ENCODE results near the gene KLRD1. TPM values are rescaled to one million over a fixed set of nuclear protein-coding genes. Genes with fewer than 3 reads are reported as not detected.
"Not testable (repeated sequence)": the region's sequence is repeated elsewhere in the genome, so short reads cannot be mapped to it uniquely, and the experiment has no call there.

KLRD1 gene
- polyA plus RNA-seq, 3 donors, result 0.16 to 1.3 (median 0.42) TPM

DNA sequence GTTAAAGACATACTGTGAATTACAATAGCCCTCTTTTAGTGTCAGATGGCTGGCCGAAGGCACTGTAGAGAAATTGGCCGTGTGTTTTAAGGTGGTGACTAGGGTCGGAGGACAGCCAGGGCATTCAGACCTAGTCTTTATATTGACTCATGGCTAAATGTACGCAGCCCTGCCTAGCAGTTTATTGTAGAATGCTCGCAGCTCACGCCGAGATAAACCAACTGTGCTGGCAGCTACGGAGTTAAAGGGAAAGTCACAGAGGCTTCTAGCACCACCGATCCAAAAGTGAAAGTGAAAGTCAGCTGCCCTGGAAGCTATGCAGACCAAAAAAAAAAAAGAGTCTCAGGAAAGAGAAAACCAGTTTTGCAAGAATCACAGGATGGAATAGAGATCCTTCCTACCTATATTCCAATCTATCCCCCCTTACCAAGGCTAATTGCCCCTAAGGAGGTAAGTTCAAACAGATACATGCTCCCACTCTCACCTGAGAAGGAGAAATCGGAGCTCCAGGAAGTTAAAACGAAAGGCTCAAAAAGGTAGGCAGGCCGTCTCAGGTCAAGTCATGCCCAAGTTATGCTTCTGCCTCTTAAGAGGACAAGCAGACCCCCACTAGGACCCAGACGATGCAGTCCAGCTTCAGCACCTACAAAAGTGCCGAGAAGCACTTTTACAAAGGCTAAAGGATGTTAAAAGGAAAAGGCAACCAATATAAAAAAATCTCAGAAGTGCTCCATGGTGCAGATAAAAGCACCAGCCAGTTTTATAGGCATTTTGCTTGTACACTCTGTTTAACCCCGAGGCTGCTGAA, 57.3 kb downstream of the KLRD1 start:
- WGBS, 3 donors, result 1% methylated on average over 15 of the region's 15 CpGs
- peak overlapping the region; percentile 49 for H3K27ac ChIP-seq (ENCODE audit: low read depth, low read length)

DNA sequence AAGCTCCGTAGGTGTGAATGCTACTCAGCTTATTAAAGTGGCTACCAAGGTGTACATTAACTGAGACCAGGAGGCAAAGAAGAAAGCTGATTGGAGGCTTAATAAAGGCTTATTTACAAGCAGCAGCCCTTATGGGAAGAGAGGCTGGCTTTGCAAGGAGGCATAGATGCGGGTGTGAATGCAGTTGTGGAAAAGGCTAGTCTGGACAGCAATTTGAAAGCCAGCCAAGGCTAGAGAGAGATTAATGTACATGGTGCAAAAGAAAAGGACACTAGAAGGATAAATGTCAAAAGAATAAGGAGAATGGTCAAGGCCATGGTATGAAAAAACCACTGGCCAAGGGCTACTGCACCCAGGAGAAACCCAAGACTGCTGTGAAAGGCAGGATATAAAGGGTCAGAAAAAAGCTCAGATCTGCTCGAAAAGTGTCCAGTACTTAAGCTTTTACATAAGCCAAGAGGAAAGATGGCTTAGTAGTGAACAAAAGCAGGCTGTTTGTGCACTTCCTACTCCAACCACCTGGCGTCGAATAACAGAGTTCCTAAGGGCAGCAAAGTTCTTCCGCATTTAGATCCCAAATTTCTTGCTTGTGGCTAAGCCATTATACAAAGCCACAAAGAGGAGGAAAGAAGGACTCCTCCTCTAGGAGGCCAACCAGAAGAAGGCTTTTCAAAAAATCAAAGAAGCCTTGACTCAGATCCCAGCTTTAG, 58.2 kb downstream of the KLRD1 start:
- H3K27ac ChIP-seq (ENCODE audit: low read depth, low read length), result peak overlapping the region; percentile 49
- 29 to 36% (median 35%) methylated on average over 6 of the region's 6 CpGs for WGBS, 3 donors

DNA sequence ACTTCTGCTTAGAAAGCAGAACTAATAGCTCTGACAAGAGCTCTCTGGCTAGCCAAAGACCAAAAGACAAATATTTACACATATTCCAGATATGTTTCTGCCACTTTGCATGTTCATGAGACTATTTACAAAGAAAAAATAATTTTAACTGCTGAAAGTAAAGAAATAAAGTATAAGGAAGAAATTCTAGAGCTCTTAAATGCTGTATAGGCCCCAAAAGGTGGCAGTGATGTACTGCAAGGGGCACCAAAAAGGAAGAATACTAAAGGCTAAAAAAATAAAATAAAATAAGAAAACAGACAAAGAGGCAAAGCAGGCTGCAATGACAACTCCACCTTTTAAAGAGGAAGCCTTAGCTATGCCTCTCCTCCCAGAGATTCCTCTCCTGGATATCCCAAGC, 59.2 kb downstream of the KLRD1 start:
- no peak overlapping the region for H3K27ac ChIP-seq (ENCODE audit: low read depth, low read length)

DNA sequence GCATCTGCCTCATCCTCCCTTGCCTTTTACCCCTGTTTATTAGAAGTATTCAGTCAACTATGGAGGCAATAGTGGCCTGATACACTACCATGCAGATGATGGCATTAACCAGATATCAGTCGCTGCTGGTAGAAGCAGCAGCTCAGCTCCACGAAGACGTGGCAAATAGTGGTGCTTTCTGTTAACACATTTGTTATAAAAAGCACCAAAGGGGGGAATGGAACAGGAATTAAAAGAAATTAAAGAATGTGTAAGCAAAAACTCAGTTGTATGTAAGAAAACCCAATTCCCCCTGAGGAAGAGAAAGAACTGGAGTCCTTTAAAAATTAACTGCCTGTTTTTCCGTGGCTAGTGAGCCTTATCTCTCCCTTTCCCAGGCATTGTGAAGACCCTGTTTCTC, 60.0 kb downstream of the KLRD1 start:
- not testable (repeated sequence) for H3K27ac ChIP-seq (ENCODE audit: low read depth, low read length)
- WGBS, 3 donors, result 72 to 73% (median 72%) methylated on average over 4 of the region's 4 CpGs

DNA sequence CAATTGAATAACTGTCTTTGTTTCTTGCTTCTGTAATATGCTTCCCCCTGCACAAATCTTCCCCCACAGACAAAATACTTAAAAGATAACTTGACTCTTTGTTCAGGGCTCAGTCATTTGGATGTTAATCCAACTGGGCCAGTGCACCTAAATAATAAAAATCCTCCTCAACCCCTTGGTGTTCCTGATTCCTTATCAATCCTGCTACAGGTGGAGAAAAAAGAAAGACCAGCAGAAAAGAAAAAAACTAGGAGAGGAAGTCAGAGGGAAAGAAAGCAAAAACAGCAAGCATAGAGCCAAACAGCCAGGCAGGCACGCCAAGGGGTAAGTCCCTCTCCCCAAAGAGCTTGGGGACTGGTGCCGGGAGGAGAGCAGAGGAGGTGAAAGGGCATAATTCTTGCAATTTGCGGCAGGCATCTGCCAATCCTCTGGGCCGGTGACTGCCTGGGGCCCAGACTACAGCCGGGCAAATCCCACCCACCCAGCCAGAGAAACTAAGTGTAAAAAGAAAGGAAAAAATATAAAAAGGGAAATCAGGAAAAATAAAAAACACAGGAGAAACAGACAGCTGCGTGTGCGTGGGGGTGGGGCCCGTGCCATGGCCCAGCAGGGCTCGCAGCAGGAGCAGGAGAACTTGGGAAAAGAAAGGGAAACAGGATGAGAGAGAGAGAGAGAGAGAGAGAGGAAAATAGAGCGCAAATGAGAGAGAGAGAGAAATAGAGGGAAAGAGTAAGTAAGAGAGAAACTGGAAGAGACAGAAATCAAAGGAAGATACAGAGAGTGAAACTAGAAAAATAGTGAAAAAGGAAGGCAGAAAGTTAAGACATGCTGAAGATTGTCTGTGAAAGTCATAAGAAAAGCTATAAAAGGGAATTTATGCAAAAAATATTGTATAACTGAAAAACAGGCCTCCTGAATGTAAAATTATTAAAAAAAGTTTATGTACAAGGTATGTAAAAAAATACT, 60.8 kb downstream of the KLRD1 start:
- H3K27ac ChIP-seq (ENCODE audit: low read depth, low read length), result no peak overlapping the region
- WGBS, 3 donors, result 67 to 90% (median 86%) methylated on average over 10 of the region's 10 CpGs

DNA sequence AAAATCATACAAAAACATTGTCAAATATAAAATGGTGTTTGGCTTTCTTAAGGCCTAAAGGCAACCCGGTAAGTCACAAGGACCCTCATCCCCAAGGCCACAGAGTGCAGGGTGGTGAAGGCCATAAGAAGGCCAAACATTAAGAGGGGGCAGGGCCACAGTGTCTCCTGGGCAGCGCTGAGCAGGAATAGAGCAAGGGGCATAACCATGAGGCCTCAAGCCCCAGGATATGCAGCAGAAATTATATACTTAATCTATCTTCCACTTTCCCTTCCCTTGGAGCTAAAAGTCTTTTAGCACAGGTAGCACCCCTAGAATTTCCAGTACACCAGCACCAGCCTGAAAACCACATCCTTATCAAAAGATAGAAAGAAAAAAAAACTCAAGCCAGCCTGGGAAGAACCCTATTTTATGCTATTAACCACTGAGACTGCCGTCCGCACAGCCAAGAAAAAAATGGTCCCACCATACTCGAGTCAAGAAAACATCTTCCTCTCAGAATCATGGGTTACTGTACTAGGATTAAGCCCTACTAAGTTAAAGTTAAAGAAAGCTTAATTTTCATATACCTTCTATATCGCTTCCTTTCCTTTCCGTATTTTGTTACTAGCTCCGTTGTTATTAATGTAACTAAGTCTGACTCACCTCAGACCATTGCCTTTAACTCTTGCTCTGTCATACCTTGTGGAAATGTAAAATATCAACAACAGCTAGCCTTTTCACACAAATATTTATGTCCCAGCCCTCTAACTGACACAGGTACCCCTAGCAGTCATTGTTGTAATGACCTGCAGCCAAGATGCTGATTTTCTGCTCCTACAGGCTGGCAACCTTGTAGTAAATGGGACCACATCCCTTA, 62.1 kb downstream of the KLRD1 start:
- no peak overlapping the region for H3K27ac ChIP-seq (ENCODE audit: low read depth, low read length)
- WGBS, 3 donors, result 85 to 95% (median 93%) methylated on average over 8 of the region's 8 CpGs

DNA sequence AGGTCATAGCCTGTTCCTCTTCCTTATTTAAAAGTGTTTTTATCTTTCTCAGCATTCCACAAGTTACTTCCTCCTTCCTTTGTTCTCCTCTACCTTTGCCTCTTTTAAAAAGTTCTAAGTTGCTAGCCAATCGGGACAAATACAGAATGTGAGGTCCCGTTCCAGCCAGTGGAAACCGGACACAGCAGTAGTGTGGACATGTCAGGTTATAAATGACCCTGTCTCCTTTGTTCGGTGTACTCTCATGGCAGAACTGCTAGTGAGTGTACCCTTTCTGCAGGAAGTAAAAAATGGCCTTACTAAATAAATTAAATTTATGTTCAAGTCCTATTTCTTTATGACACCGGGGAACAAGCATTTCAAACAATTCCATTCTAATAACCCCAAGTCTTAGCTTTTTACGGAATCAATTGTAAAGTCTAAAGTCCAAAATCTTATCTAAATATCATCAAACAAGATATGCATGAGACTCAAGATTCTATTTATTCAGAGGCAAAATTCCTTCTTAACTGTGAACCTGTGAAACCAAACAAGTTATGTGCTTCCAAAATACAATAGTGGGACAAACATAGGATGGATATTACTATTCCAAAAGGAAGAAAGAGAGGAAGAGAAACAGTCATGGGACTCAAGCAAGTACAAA, 64.3 kb downstream of the KLRD1 start:
- H3K27ac ChIP-seq (ENCODE audit: low read depth, low read length), result not testable (repeated sequence)
- 51 to 55% (median 51%) methylated on average over 6 of the region's 6 CpGs for WGBS, 3 donors

DNA sequence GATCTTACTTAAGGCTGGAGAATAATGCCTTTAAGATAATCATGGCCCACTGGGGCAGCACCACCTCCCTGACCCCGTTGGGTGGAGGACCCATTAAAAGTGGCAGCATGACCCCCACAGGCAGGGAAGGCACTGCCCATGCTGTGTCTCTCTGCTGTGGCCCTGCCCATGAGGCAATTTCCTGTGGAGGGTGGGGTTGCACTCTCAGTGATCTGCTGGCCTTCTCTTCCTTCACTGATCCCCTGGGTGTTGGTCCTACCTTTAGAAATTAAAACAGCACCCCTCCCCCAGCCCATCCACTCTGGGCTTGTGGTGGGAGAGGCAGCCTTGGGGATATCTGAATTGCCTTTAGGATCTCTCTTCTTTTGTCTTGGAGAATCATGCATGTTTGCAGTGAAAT, 64.9 kb downstream of the KLRD1 start:
- 17 to 42% (median 35%) methylated on average over 1 of the region's 1 CpG for whole genome bisulfite sequencing, 3 donors

DNA sequence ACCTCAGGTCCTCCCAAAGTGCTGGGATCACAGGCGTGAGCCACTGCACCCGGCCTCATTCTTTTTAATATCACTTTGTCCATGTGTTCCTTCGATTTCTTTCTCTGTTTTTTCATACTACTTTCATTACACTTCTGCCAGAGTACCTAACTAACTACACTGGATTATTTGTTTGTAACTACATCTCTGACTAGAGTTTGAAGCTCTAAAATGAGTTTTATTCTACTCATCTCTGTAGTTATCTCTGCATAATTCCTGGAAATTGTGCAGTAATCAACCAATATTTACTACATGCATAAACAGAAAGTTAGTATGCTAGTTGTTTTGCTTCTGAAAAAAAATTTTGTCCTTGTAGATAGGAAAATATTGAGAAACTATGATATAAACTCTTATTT, 67.0 kb downstream of the KLRD1 start:
- WGBS, 3 donors, result 85 to 94% (median 92%) methylated on average over 3 of the region's 3 CpGs
- H3K27ac ChIP-seq (ENCODE audit: low read depth, low read length), result no peak overlapping the region

More for the DNA sequence above, 64.9 kb downstream of the KLRD1 start:
- no peak overlapping the region for H3K27ac ChIP-seq (ENCODE audit: low read depth, low read length)

DNA sequence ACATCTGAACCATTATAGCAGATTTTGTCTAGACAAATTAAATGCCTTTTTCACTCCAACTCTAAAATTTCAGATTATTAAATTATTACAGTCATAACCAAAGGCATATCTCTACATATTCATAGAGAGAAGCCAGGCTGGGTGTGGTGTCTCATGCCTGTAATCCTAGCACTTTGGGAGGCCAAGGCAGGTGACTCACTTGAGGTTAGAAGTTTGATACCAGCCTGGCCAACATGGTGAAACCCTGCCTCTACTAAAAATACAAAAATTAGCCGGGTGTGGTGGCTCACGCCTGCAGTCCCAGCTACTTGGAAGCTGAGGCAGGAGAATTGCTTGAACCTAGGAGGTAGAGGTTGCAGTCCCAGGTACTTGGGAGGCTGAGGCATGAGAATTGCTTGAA, 71.1 kb downstream of the KLRD1 start:
- WGBS, 3 donors, result 85 to 90% (median 87%) methylated on average over 2 of the region's 2 CpGs
- not testable (repeated sequence) for H3K27ac ChIP-seq (ENCODE audit: low read depth, low read length)

Other genes starting within 250 kb of the KLRD1 start
- gene CLEC1A, start 208.9 kb upstream of the KLRD1 start, polyA plus RNA-seq, result 1 to 10 TPM; 1.7 to 5.6 (median 5.5) TPM
- gene CLEC7A, start 177.7 kb upstream of the KLRD1 start, polyA plus RNA-seq, result 10 to 100 TPM in 2 of 3 donors, 1 to 10 TPM in 1; 1.7 to 12.8 (median 10.2) TPM
- 1 to 10 TPM in 2 of 3 donors, under 1 TPM in 1; 0.06 to 4.9 (median 2.4) TPM for gene OLR1, start 135.7 kb upstream of the KLRD1 start, polyA plus RNA-seq
- under 1 TPM in 2 of 3 donors, not detected in 1; 0.06 to 0.11 TPM for gene TMEM52B, start 128.8 kb upstream of the KLRD1 start, polyA plus RNA-seq
- gene GABARAPL1, start 95.0 kb upstream of the KLRD1 start, polyA plus RNA-seq, result 100 to 1,000 TPM; 124 to 212 (median 125) TPM
- gene KLRK1, start 82.2 kb downstream of the KLRD1 start, polyA plus RNA-seq, result 1 to 10 TPM in 2 of 3 donors, under 1 TPM in 1; 0.84 to 2.0 (median 1.6) TPM
- gene KLRC4, start 101.9 kb downstream of the KLRD1 start, polyA plus RNA-seq, result under 1 TPM in 1 of 3 donors, not detected in 2; 0.18 TPM
- under 1 TPM in 2 of 3 donors, not detected in 1; 0.17 to 0.27 TPM for gene KLRC3, start 112.7 kb downstream of the KLRD1 start, polyA plus RNA-seq
- under 1 TPM in 2 of 3 donors, not detected in 1; 0.06 to 0.30 TPM for gene KLRC2, start 128.1 kb downstream of the KLRD1 start, polyA plus RNA-seq
- under 1 TPM in 2 of 3 donors, not detected in 1; 0.12 to 0.79 TPM for gene KLRC1, start 145.5 kb downstream of the KLRD1 start, polyA plus RNA-seq
- gene EIF2S3B, start 198.0 kb downstream of the KLRD1 start, polyA plus RNA-seq, result under 1 TPM; 0.41 to 0.79 (median 0.51) TPM